HepG2 (cell line): ENCODE data around the gene IRF5.

Experiments
- CHD4 ChIP-seq: fragments of 200-600 bp; sonication (generic); IDR thresholded peaks from 2 replicates; pipeline ENCODE4 v1.7.0; 2017; ENCODE audit warnings: mild to moderate bottlenecking, low read length, borderline replicate concordance
- EP300 ChIP-seq, 3 experiments: sonication (generic) in 1 of 3; formaldehyde crosslinking in 1 of 3; IDR thresholded peaks; 2 replicates each; pipeline versions ENCODE4 v1.5.1 to v1.6.1; 2011 to 2020; ENCODE audit warnings: low read depth in 2 of 3, low read length in 2 of 3, borderline replicate concordance in 1 of 3, improper control_type of control experiment in 1 of 3, mild to moderate bottlenecking in 1 of 3, missing genetic modification reagents in 1 of 3, moderate library complexity in 1 of 3
- EZH2 ChIP-seq: conservative IDR thresholded peaks from 2 replicates; pipeline ENCODE4 v1.6.1; 2012; ENCODE audit warnings: mild to moderate bottlenecking, low read depth, low read length, moderate library complexity
- GTF2F1 ChIP-seq: fragments of 150-350 bp; IDR thresholded peaks from 2 replicates; pipeline ENCODE4 v1.6.1; 2014; ENCODE audit warnings: low read length
- HNRNPUL1 ChIP-seq: fragments of 200-400 bp; formaldehyde crosslinking; IDR thresholded peaks from 2 replicates; pipeline ENCODE4 v1.6.1; 2017; ENCODE audit warnings: low read depth, mild to moderate bottlenecking, low read length, moderate library complexity
- JUND ChIP-seq: sonication (generic); formaldehyde crosslinking; IDR thresholded peaks from 2 replicates; pipeline ENCODE4 v1.8.0; 2022; ENCODE audit warnings: mild to moderate bottlenecking, missing genetic modification reagents
- NFYB ChIP-seq: sonication (generic); formaldehyde crosslinking; IDR thresholded peaks from 2 replicates; pipeline ENCODE4 v1.4.0; 2020; ENCODE audit warnings: missing genetic modification reagents
- SIN3A ChIP-seq: IDR thresholded peaks from 2 replicates; pipeline ENCODE4 v1.6.1; 2011; ENCODE audit warnings: low read depth, mild to moderate bottlenecking, control low read depth, low read length, borderline replicate concordance
- TBP ChIP-seq: sonication (generic); formaldehyde crosslinking; IDR thresholded peaks from 2 replicates; pipeline ENCODE4 v1.5.0; 2020; ENCODE audit warnings: missing genetic modification reagents
- TOPORS ChIP-seq: sonication (generic); formaldehyde crosslinking; IDR thresholded peaks from 2 replicates; pipeline ENCODE4 v1.8.0; 2023; ENCODE audit warnings: mild to moderate bottlenecking, missing genetic modification reagents
- ZNF143 ChIP-seq: sonication (generic); formaldehyde crosslinking; IDR thresholded peaks from 2 replicates; pipeline ENCODE4 v1.4.0; 2020; ENCODE audit warnings: missing genetic modification reagents
- ZNF274 ChIP-seq: sonication (generic); formaldehyde crosslinking; IDR thresholded peaks from 2 replicates; pipeline ENCODE4 v1.5.1; 2020; ENCODE audit warnings: mild to moderate bottlenecking, missing genetic modification reagents
- TF ChIP-seq, protein P1 (sequence below): sonication (generic); formaldehyde crosslinking; IDR thresholded peaks from 2 replicates; pipeline ENCODE4 v1.4.0; 2020; ENCODE audit warnings: missing genetic modification reagents, borderline replicate concordance
- TF ChIP-seq, protein P2 (sequence below), 2 experiments: sonication (generic) in 1 of 2; formaldehyde crosslinking in 1 of 2; IDR thresholded peaks; 2 replicates each; pipeline versions ENCODE4 v1.5.1 to v1.6.1; 2011 to 2020; ENCODE audit warnings: borderline replicate concordance in 1 of 2, low read depth in 1 of 2, low read length in 1 of 2, mild to moderate bottlenecking in 1 of 2, missing genetic modification reagents in 1 of 2, moderate library complexity in 1 of 2

DNA sequence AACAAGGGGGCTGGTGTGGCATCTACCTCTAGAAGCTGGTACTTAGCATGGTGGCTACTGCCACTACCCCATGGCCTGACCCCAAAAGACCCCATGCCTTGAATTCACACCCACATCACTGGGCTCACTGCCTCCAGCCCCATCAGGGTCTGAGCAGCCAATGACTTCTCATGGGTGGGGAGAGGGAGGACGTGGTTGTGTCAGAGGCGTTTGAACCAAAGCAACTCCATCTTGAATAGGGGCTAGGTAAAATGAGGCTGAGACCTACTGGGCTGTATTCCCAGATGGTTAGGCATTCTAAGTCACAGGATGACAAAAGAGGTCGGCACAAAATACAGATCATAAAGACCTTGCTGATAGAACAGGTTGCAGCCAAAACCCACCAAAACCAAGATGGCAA is 42.4 kb upstream of the IRF5 start:
- TF ChIP-seq EP300 (IDR thresholded peaks at IDR 0.05; ENCODE audit: low read depth in 2 of 2, low read length in 2 of 2) (no peak), EP300 (CRISPR knock-in tag; IDR thresholded peaks at IDR 0.05; ENCODE audit: borderline replicate concordance) (no peak), JUND (no peak), ZNF143 (CRISPR knock-in tag) (no peak), CHD4 (no peak), NFYB (CRISPR knock-in tag) (no peak), ZNF274 (no peak), EZH2 (no peak), HNRNPUL1 (no peak), TBP (CRISPR knock-in tag) (no peak), SIN3A (no peak), TOPORS (CRISPR knock-in tag) (no peak), GTF2F1 (no peak)
- TF ChIP-seq, protein P1, sequence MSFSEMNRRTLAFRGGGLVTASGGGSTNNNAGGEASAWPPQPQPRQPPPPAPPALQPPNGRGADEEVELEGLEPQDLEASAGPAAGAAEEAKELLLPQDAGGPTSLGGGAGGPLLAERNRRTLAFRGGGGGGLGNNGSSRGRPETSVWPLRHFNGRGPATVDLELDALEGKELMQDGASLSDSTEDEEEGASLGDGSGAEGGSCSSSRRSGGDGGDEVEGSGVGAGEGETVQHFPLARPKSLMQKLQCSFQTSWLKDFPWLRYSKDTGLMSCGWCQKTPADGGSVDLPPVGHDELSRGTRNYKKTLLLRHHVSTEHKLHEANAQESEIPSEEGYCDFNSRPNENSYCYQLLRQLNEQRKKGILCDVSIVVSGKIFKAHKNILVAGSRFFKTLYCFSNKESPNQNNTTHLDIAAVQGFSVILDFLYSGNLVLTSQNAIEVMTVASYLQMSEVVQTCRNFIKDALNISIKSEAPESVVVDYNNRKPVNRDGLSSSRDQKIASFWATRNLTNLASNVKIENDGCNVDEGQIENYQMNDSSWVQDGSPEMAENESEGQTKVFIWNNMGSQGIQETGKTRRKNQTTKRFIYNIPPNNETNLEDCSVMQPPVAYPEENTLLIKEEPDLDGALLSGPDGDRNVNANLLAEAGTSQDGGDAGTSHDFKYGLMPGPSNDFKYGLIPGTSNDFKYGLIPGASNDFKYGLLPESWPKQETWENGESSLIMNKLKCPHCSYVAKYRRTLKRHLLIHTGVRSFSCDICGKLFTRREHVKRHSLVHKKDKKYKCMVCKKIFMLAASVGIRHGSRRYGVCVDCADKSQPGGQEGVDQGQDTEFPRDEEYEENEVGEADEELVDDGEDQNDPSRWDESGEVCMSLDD (CRISPR knock-in tag), result no peak
- TF ChIP-seq, protein P2, sequence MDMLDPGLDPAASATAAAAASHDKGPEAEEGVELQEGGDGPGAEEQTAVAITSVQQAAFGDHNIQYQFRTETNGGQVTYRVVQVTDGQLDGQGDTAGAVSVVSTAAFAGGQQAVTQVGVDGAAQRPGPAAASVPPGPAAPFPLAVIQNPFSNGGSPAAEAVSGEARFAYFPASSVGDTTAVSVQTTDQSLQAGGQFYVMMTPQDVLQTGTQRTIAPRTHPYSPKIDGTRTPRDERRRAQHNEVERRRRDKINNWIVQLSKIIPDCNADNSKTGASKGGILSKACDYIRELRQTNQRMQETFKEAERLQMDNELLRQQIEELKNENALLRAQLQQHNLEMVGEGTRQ (IDR thresholded peaks at IDR 0.05; ENCODE audit: low read depth, low read length), result no peak
- TF ChIP-seq, protein P2 (CRISPR knock-in tag; IDR thresholded peaks at IDR 0.05; ENCODE audit: borderline replicate concordance), result no peak
